ENCODE data around the gene AGPAT4. TPM values are rescaled to one million over a fixed set of nuclear protein-coding genes. Genes with fewer than 3 reads are reported as not detected.

The AGPAT4 gene
- total RNA-seq, 1 experiment from 2014 or later = 22.0 TPM

- no peak for DNase-seq
- H3K79me2 ChIP-seq (ENCODE audit: insufficient read depth, low read length) = no peaks in the 10 kb centered on the region
Observed at GRCh38 chr6:161137839-161138542, 135.9 kb downstream of the AGPAT4 start.

More at GRCh38 chr6:161137839-161138542, 135.9 kb downstream of the AGPAT4 start:
- Histone ChIP-seq H3K9ac (ENCODE audit: extremely low read depth, insufficient read length, low read length) (no peak overlapping the region), H3K23ac (ENCODE audit: insufficient read length, low read depth, low read length) (no peak overlapping the region), H3K23me2 (ENCODE audit: insufficient read length, low read depth, low read length, poor library complexity, severe bottlenecking) (no peaks in the 10 kb centered on the region), H3K4ac (ENCODE audit: low read depth, low read length) (no peak overlapping the region), H3K4me1 (ENCODE audit: insufficient read depth, low read length) (no peaks in the 10 kb centered on the region), H2AK5ac (ENCODE audit: insufficient read length, low read length) (no peak overlapping the region), H2AFZ (ENCODE audit: low read length) (no peak overlapping the region), H3K56ac (ENCODE audit: insufficient read length, low read depth, low read length) (no peak overlapping the region), H2BK20ac (ENCODE audit: low read depth, low read length, poor library complexity, severe bottlenecking) (no peak overlapping the region), H4K5ac (ENCODE audit: insufficient read length, low read depth, low read length) (no peak overlapping the region), H2BK12ac (ENCODE audit: insufficient read length, low read depth, low read length) (no peak overlapping the region), H4K8ac (replicated peaks; ENCODE audit: insufficient read length, low read depth, low read length) (no peak overlapping the region), H3K4me2 (ENCODE audit: insufficient read depth, insufficient read length, low read length) (no peak overlapping the region), H3K79me1 (ENCODE audit: insufficient read depth, low read depth, low read length, poor library complexity, severe bottlenecking) (no peaks in the 10 kb centered on the region), H3K27ac (ENCODE audit: insufficient read length, low read depth, low read length) (no peak overlapping the region), H4K20me1 (ENCODE audit: control insufficient read depth, insufficient read depth, insufficient read length) (no peaks in the 10 kb centered on the region), H3K14ac (ENCODE audit: insufficient read depth, low read length) (no peak overlapping the region), H3K9me3 (ENCODE audit: control insufficient read depth, low read depth, low read length) (no peaks in the 10 kb centered on the region), H2BK15ac (ENCODE audit: low read depth, low read length) (no peak overlapping the region), H3K27me3 (ENCODE audit: insufficient read depth, low read length) (no peaks in the 10 kb centered on the region), H2BK5ac (ENCODE audit: insufficient read length, low read length) (no peak overlapping the region), H3K18ac (ENCODE audit: insufficient read length, low read depth, low read length) (no peak overlapping the region), H3T11ph (ENCODE audit: low read length) (no peak overlapping the region), H2BK120ac (ENCODE audit: low read depth, low read length, poor library complexity, severe bottlenecking) (no peak overlapping the region), H4K91ac (ENCODE audit: insufficient read length, low read depth, low read length) (no peak overlapping the region)
- Mint-ChIP-seq H3K27ac (no peak overlapping the region), H3K4me1 (peaks cover 0 to 10% of the 10 kb centered on the region in 2 experiments; a peak in 3 of 4 replicates), H3K27me3 (ENCODE audit: low read depth) (no peaks in the 10 kb centered on the region; the same call in none of the 2 replicates), H3K4me3 (no peak overlapping the region), H3K36me3 (ENCODE audit: insufficient read depth in 1 of 3, low read depth in 3 of 3) (peaks cover 22 to 62% (median 45%) of the 10 kb centered on the region in 3 experiments), H3K9me3 (no peaks in the 10 kb centered on the region)
- no CpG with 5 or more reads among the region's 12 CpGs for WGBS (ENCODE audit: extremely low coverage, insufficient read length, low lambda C conversion rate)
- TF ChIP-seq CTCF (conservative IDR thresholded peaks at IDR 0.05) = no peak
